GM12865 (cell line): ENCODE results near the gene CSNK1E.

Experiments
- DNase-seq: peaks from one replicate; pipeline ENCODE4 v3.0.0; 2010; ENCODE audit warnings: low read depth
- H3K4me3 ChIP-seq: 2 replicates; pipeline ENCODE4 v1.5.1; 2011; ENCODE audit warnings: mild to moderate bottlenecking, low read depth, low read length, control low read depth
- CTCF ChIP-seq: IDR thresholded peaks from 2 replicates; pipeline ENCODE4 v1.5.1; 2011; ENCODE audit warnings: low read length, control low read depth, low read depth, inconsistent platforms; ENCODE audit not compliant: insufficient read depth; ENCODE audit errors: missing control alignments

CSNK1E gene

GRCh38 chr22:38257650-38258250, 59.5 kb downstream of the CSNK1E start:
- TF ChIP-seq CTCF: no peak
- DNase-seq: no peak
- no peak overlapping the region for H3K4me3 ChIP-seq

- DNase-seq: no peak
- H3K4me3 ChIP-seq: no peak overlapping the region
- no peak for TF ChIP-seq CTCF
Observed at GRCh38 chr22:38257181-38257580, 60.1 kb downstream of the CSNK1E start.

GRCh38 chr22:38255697-38256096, 61.5 kb downstream of the CSNK1E start:
- no peak for DNase-seq
- H3K4me3 ChIP-seq: no peak overlapping the region
- TF ChIP-seq CTCF: no peak

GRCh38 chr22:38251341-38251692, 65.9 kb downstream of the CSNK1E start:
- no peak for DNase-seq
- TF ChIP-seq CTCF: no peak
- no peak overlapping the region for H3K4me3 ChIP-seq

- no peak for TF ChIP-seq CTCF
- no peak overlapping the region for H3K4me3 ChIP-seq
- no peak for DNase-seq
Observed at GRCh38 chr22:38250643-38251340, 66.4 kb downstream of the CSNK1E start.

- TF ChIP-seq CTCF: no peak
- no peak for DNase-seq
Observed at GRCh38 chr22:38249803-38250642, 67.2 kb downstream of the CSNK1E start.

GRCh38 chr22:38249301-38249700, 67.9 kb downstream of the CSNK1E start:
- no peak overlapping the region for H3K4me3 ChIP-seq
- TF ChIP-seq CTCF: no peak

More at GRCh38 chr22:38249803-38250642, 67.2 kb downstream of the CSNK1E start:
- no peak overlapping the region for H3K4me3 ChIP-seq

More at GRCh38 chr22:38249301-38249700, 67.9 kb downstream of the CSNK1E start:
- DNase-seq: no peak
